ENCODE data around the gene AGXT2. TPM values are rescaled to one million over a fixed set of nuclear protein-coding genes. Genes with fewer than 3 reads are reported as not detected.

Gene AGXT2
- total RNA-seq (2013; cell fraction: nucleolus; rRNA removed): not detected in 2 replicates
- total RNA-seq (2014; rRNA removed) (not detected in 2 replicates), total RNA-seq (2014; rRNA removed; fragmentation: Illumina TruSeq; extraction: Trizol) (not detected in 2 replicates), total RNA-seq (2021) (not detected in 2 replicates), polyA plus RNA-seq (2011; rRNA removed) (not detected in 2 replicates), polyA plus RNA-seq (2014; fragmentation: Illumina TruSeq; extraction: Trizol) (not detected in 2 replicates), polyA plus RNA-seq (2014; fragmentation: Nextera tagmentation; extraction: Ambion mirVana) (not detected), polyA plus RNA-seq (2014; rRNA removed) (not detected in 2 replicates), polyA plus RNA-seq (2016; fragmentation: Nextera tagmentation; extraction: Ambion mirVana) (not detected), polyA minus RNA-seq (2011; rRNA and poly(A)+ RNA removed) (not detected in 2 replicates), Bru-seq, nascent RNA (percentile 23 among the genes with signal in this experiment), BruChase-seq, experiment 1, labeled RNA remaining after a 6-hour chase (percentile 23 among the genes with signal in this experiment), BruChase-seq, experiment 2, labeled RNA remaining after a 2-hour chase (percentile 28 among the genes with signal in this experiment)
- not detected for polyA plus RNA-seq (2011; ENCODE audit: low read depth)
- polyA plus RNA-seq (2011; cell fraction: cytosol; rRNA removed): not detected in 2 replicates
- polyA plus RNA-seq (2011; cell fraction: nucleus; rRNA removed): not detected in 2 replicates
- not detected in 2 replicates for polyA plus RNA-seq (2012)
- polyA minus RNA-seq (2011; cell fraction: cytosol; rRNA and poly(A)+ RNA removed): not detected in 2 replicates
- not detected in 2 replicates for polyA minus RNA-seq (2011; cell fraction: nucleus; rRNA and poly(A)+ RNA removed)
- long read RNA-seq, experiment 1: 0 reads
- long read RNA-seq, experiment 2: 0 reads

GRCh38 chr5:35047785-35048404 is at the start of gene AGXT2:
Gene AGXT2 (minus strand): TSS chr5:35047949. CDS start chr5:35047892, 57 bp downstream.
- Histone ChIP-seq H3K27ac (ENCODE audit: control insufficient read depth, insufficient read depth) (no peak within 1 kb of the TSS), H3K9me3 (replicated peaks; ENCODE audit: control insufficient read depth, insufficient read depth, low read length) (no peaks in the 10 kb centered on the region), H3K9ac (ENCODE audit: control insufficient read depth, insufficient read depth, low read length) (no peak within 1 kb of the TSS), H3K4me2 (ENCODE audit: control insufficient read depth, insufficient read depth) (no peak within 1 kb of the TSS), H3K79me2 (ENCODE audit: control insufficient read depth, insufficient read depth, low read length) (no peaks in the 10 kb centered on the region), H3K36me3 (ENCODE audit: control insufficient read depth in 2 of 2, insufficient read depth in 2 of 2, low read length in 1 of 2) (no peaks in the 10 kb centered on the region), H3K4me1 (ENCODE audit: control insufficient read depth, insufficient read depth, low read length) (no peaks in the 10 kb centered on the region), H2AFZ (ENCODE audit: control insufficient read depth, low read depth, low read length) (no peak within 1 kb of the TSS), H3K27me3 (replicated peaks in 1 of 2; ENCODE audit: control insufficient read depth in 2 of 2, insufficient read depth in 2 of 2, low read length in 1 of 2) (no peaks in the 10 kb centered on the region), H3K4me3 (no peak within 1 kb of the TSS), H4K20me1 (ENCODE audit: control insufficient read depth, insufficient read depth) (no peaks in the 10 kb centered on the region)
- intact Hi-C loops (cut with micrococcal nuclease; ENCODE audit: unreplicated experiment): no loop called here
- in situ Hi-C loops (cut with MboI): no loop called here
- ChIA-PET POLR2A (no interaction called here), RAD21 (ENCODE audit: unreplicated experiment) (interaction anchor here (0.6 kb wide), 1 partner anchor 114 kb away, joined by 3 read pairs; no protein-coding TSS in a partner anchor), SMC1A (ENCODE audit: uncharacterized antibody, unreplicated experiment) (interaction anchor here (0.9 to 1.4 kb wide), 2 partner anchors 78 to 90 kb away, joined by 3 read pairs; no protein-coding TSS in a partner anchor), CTCF (no interaction called here)
- no peak for ATAC-seq
- no TSS peak for BruUV-seq (replicated peaks)
- TF ChIP-seq SMC3 (IDR thresholded peaks at IDR 0.05; ENCODE audit: borderline replicate concordance, low read length): no peak
- no peak for TF ChIP-seq POLR2AphosphoS2 (IDR thresholded peaks at IDR 0.05; ENCODE audit: low read depth, low read length)
- no peak for TF ChIP-seq NFYB (IDR thresholded peaks at IDR 0.05; ENCODE audit: insufficient read depth, low read depth, low read length)
- FAIRE-seq: no peak
- DNase-seq (ENCODE audit: low read depth, low spot score): no peak
- 51% methylated on average over 8 of the region's 8 CpGs for WGBS (ENCODE audit: insufficient coverage, insufficient replicate concordance, low lambda C conversion rate, missing lambda C conversion rate)

Measured in GM12878 (cell line).